Esophagus squamous epithelium (tissue), 4 donors: ENCODE data around the gene ZNF784.

Experiments used
- CTCF ChIP-seq, 6 experiments: fragments of 450-650 bp in 4 of 6; fragments of 200-600 bp in 2 of 6; sonication (generic) in 2 of 6; IDR thresholded peaks; one replicate each; pipeline ENCODE4 v1.5.1; 2016 to 2019; ENCODE audit warnings: antibody characterized with exemption in 6 of 6, mild to moderate bottlenecking in 4 of 6, moderate library complexity in 4 of 6
- POLR2A ChIP-seq, 4 donors: fragments of 450-650 bp; IDR thresholded peaks; one replicate each; pipeline ENCODE4 v1.6.1; 2017; ENCODE audit warnings: antibody characterized with exemption in 4 of 4, mild to moderate bottlenecking in 4 of 4, moderate library complexity in 3 of 4

GRCh38 chr19:55586976-55587668, 37.2 kb downstream of the ZNF784 start:
- TF ChIP-seq CTCF (IDR thresholded peaks at IDR 0.05) (no peak), POLR2A (IDR thresholded peaks at IDR 0.05) (no peak)
